HepG2 (cell line): ENCODE measurements around the gene MSMP. TPM values are rescaled to one million over a fixed set of nuclear protein-coding genes. Genes with fewer than 3 reads are reported as not detected.

Experiments
- ATAC-seq: fragments of 200-7000 bp; cut with Tn5 transposase; 3 replicates; pipeline ENCODE4 v1.9.1; 2020; ENCODE audit warnings: mild to moderate bottlenecking, moderate library complexity
- BruUV-seq: library from RNA; stranded (reverse); fragments of 400-500 nt; replicated peaks from 2 replicates; lab custom pipeline; 2021; lab: Mats Ljungman, UMichigan
- CTCF ChIA-PET: fragments of 300-600 bp; formaldehyde crosslinking; extraction: SDS; loops from one replicate; lab custom pipeline; 2021; ENCODE audit warnings: low total read pairs, inconsistent platforms, low intra/inter-chr PET ratio; lab: Yijun Ruan, JAX
- POLR2A ChIA-PET: fragments of 350-600 bp; sonication (Branson Sonifier 250); formaldehyde crosslinking; loops from one replicate; lab custom pipeline; 2020; ENCODE audit warnings: antibody characterized with exemption, inconsistent platforms; lab: Yijun Ruan, JAX
- DNase-seq: peaks from one replicate; pipeline ENCODE4 v3.0.0-alpha.2; 2015; ENCODE audit warnings: low spot score
- FAIRE-seq: peaks from 3 replicates; lab custom pipeline; 2011; peaks lifted over from hg19 to GRCh38; lab: Jason Lieb, UNC
- H2AFZ ChIP-seq: one replicate; pipeline ENCODE4 v1.6.1; 2011; ENCODE audit warnings: low read length, inconsistent platforms
- H3K27ac ChIP-seq: fragments of 300-600 bp; 3 replicates; pipeline ENCODE4 v1.8.0; 2011; ENCODE audit warnings: mixed run types, mild to moderate bottlenecking, mixed read lengths, low read length, inconsistent platforms; ENCODE audit not compliant: insufficient read depth; ENCODE audit errors: extremely low read length
- H3K27me3 ChIP-seq, 2 experiments: fragments of 200-600 bp in 1 of 2; 2 replicates in 1 of 2; 3 replicates in 1 of 2; pipeline versions ENCODE4 v1.6.0 to v1.8.0; 2011; ENCODE audit warnings: low read length in 2 of 2, mild to moderate bottlenecking in 2 of 2, moderate library complexity in 2 of 2, inconsistent platforms in 1 of 2; ENCODE audit not compliant: insufficient read depth in 2 of 2, control insufficient read depth in 1 of 2
- H3K36me3 ChIP-seq, 2 experiments: fragments of 200-600 bp in 1 of 2; replicated peaks in 1 of 2; 2 replicates in 1 of 2; 3 replicates in 1 of 2; pipeline versions ENCODE4 v1.5.1 to v1.8.0; 2011; ENCODE audit warnings: low read length in 2 of 2, inconsistent platforms in 1 of 2; ENCODE audit not compliant: insufficient read depth in 2 of 2, control insufficient read depth in 1 of 2
- H3K4me1 ChIP-seq: 2 replicates; pipeline ENCODE4 v1.5.1; 2012; ENCODE audit warnings: low read length, inconsistent platforms; ENCODE audit not compliant: insufficient read depth
- H3K4me2 ChIP-seq: 2 replicates; pipeline ENCODE4 v1.6.0; 2011; ENCODE audit warnings: low read depth, low read length, inconsistent platforms
- H3K4me3 ChIP-seq, 3 experiments: fragments of 200-600 bp in 1 of 3; sonication (generic), shearing (Covaris generic) in 1 of 3; replicated peaks in 1 of 3; 2 replicates each; pipeline ENCODE4 v1.5.1; 2011 to 2016; ENCODE audit warnings: low read length in 3 of 3, inconsistent platforms in 2 of 3, low read depth in 2 of 3, mild to moderate bottlenecking in 2 of 3, control low read depth in 1 of 3, mixed read lengths in 1 of 3; ENCODE audit not compliant: insufficient read depth in 1 of 3
- H3K79me2 ChIP-seq: one replicate; pipeline ENCODE4 v1.6.1; 2011; ENCODE audit warnings: low read length, inconsistent platforms; ENCODE audit not compliant: insufficient read depth
- H3K9ac ChIP-seq: 2 replicates; pipeline ENCODE4 v1.6.0; 2011; ENCODE audit warnings: mild to moderate bottlenecking, low read depth, low read length, inconsistent platforms; ENCODE audit not compliant: insufficient read depth
- H3K9me3 ChIP-seq: 2 replicates; pipeline ENCODE4 v1.5.1; 2012; ENCODE audit warnings: mild to moderate bottlenecking, low read length
- H4K20me1 ChIP-seq: 2 replicates; pipeline ENCODE4 v1.6.0; 2011; ENCODE audit warnings: inconsistent platforms, mild to moderate bottlenecking, low read length, moderate library complexity; ENCODE audit not compliant: insufficient read depth
- CCDC6 ChIP-seq: sonication (generic); formaldehyde crosslinking; IDR thresholded peaks from 2 replicates; pipeline ENCODE4 v1.8.1; 2022; ENCODE audit warnings: mild to moderate bottlenecking, missing genetic modification reagents, moderate library complexity
- GLI4 ChIP-seq: sonication (generic); formaldehyde crosslinking; IDR thresholded peaks from 2 replicates; pipeline ENCODE4 v1.5.1; 2020; ENCODE audit warnings: missing genetic modification reagents, mild to moderate bottlenecking, moderate library complexity, borderline replicate concordance
- SAFB2 ChIP-seq: sonication (generic); formaldehyde crosslinking; IDR thresholded peaks from 2 replicates; pipeline ENCODE4 v1.5.1; 2020; ENCODE audit warnings: missing genetic modification reagents, low read depth, mild to moderate bottlenecking, borderline replicate concordance
- SNAI1 ChIP-seq: sonication (generic); formaldehyde crosslinking; IDR thresholded peaks from 2 replicates; pipeline ENCODE4 v1.5.0; 2020; ENCODE audit warnings: mild to moderate bottlenecking, missing genetic modification reagents, borderline replicate concordance
- SRSF9 ChIP-seq: fragments of 200-400 bp; formaldehyde crosslinking; IDR thresholded peaks from 2 replicates; pipeline ENCODE4 v1.6.1; 2018; ENCODE audit warnings: borderline replicate concordance, mild to moderate bottlenecking, low read depth, low read length; ENCODE audit not compliant: insufficient read depth, poor library complexity, severe bottlenecking
- TEAD3 ChIP-seq: optimal IDR thresholded peaks from 2 replicates; pipeline ENCODE3; 2016; ENCODE audit warnings: borderline replicate concordance
- ZBTB7A ChIP-seq: sonication (generic); formaldehyde crosslinking; IDR thresholded peaks from 2 replicates; pipeline ENCODE4 v1.8.0; 2022; ENCODE audit warnings: mild to moderate bottlenecking, missing genetic modification reagents
- ZNF83 ChIP-seq: sonication (generic); formaldehyde crosslinking; IDR thresholded peaks from 2 replicates; pipeline ENCODE4 v1.4.0; 2020; ENCODE audit warnings: missing genetic modification reagents, mild to moderate bottlenecking, borderline replicate concordance
- ZNF850 ChIP-seq: sonication (generic); formaldehyde crosslinking; conservative IDR thresholded peaks from 2 replicates; pipeline ENCODE4 v1.9.0; 2021; ENCODE audit warnings: mild to moderate bottlenecking, missing genetic modification reagents
- WGBS: methylation state at CpG from one replicate; pipeline ENCODE4 v1.1.6; 2017; ENCODE audit warnings: low lambda C conversion rate; 5-methylcytosine and 5-hydroxymethylcytosine counted together
- in situ Hi-C: cut with HindIII; loops from 2 replicates; pipeline ENCODE4 v1.10.0; 2017; ENCODE audit warnings: low pct_unique_long_range_greater_than_20kb; ENCODE audit not compliant: extremely low pct_ligation_motif_present
- intact Hi-C: fragments of 100-400 bp; cut with micrococcal nuclease; formaldehyde crosslinking; loops from one replicate; pipeline ENCODE4 v1.10.0; 2022; ENCODE audit not compliant: unreplicated experiment
- polyA plus RNA-seq, 8 experiments: library from polyadenylated mRNA; depleted of rRNA in 3 of 8; stranded (reverse) in 7 of 8; unstranded in 1 of 8; fragments of >200 nt; fragmentation: Illumina TruSeq in 4 of 8; extraction: Trizol in 4 of 8; gene quantifications; 2 replicates each; pipeline versions ENCODE4 v1.2.1 to v1.2.3, GENCODE V29; 2011 to 2016; ENCODE audit warnings: low read depth in 4 of 8, missing spikeins in 1 of 8, mixed read lengths in 1 of 8; ENCODE audit not compliant: insufficient read depth in 1 of 8
- total RNA-seq, 5 experiments: library from RNA; depleted of rRNA; stranded (reverse); fragments of >200 nt; fragmentation: Illumina TruSeq; extraction: Trizol; gene quantifications; 2 replicates each; pipeline ENCODE4 v1.2.3, GENCODE V29; 2016; ENCODE audit warnings: low read depth in 1 of 5
- TF ChIP-seq, protein P1 (sequence below), 2 experiments: sonication (generic) in 1 of 2; formaldehyde crosslinking in 1 of 2; IDR thresholded peaks; 2 replicates each; pipeline versions ENCODE4 v1.4.0 to v1.6.1; 2018 to 2020; ENCODE audit warnings: missing genetic modification reagents in 2 of 2, borderline replicate concordance in 1 of 2, low read depth in 1 of 2, mild to moderate bottlenecking in 1 of 2, missing biosample characterization in 1 of 2
- TF ChIP-seq, protein P2 (sequence below): sonication (generic); formaldehyde crosslinking; IDR thresholded peaks from 2 replicates; pipeline ENCODE4 v1.8.1; 2023; ENCODE audit warnings: missing genetic modification reagents, inconsistent platforms, borderline replicate concordance
- TF ChIP-seq, protein P3 (sequence below), 2 experiments: sonication (generic) in 1 of 2; formaldehyde crosslinking in 1 of 2; IDR thresholded peaks; 2 replicates each; pipeline versions ENCODE4 v1.6.1 to v1.9.0; 2014 to 2022; ENCODE audit warnings: antibody characterized with exemption in 1 of 2, borderline replicate concordance in 1 of 2, inconsistent platforms in 1 of 2, low read depth in 1 of 2, missing genetic modification reagents in 1 of 2

The MSMP gene
- total and polyA plus RNA-seq, 2 of the 13 experiments (the other 11 are each of a cell fraction or from before 2014, with no cell fraction given) = 0.24 to 0.46 TPM

- 2% methylated on average over 6 of the region's 14 CpGs for WGBS
- Histone ChIP-seq H4K20me1 (peaks cover 30% of the 10 kb centered on the region), H3K4me1 (peaks cover 46% of the 10 kb centered on the region), H3K9ac (peak overlapping the region; percentile 86), H3K4me3 (peak overlapping the region; percentile 92 to 98 (median 92)), H3K27me3 (no peaks in the 10 kb centered on the region; a peak in 1 of 5 replicates), H3K9me3 (no peaks in the 10 kb centered on the region), H3K79me2 (peaks cover 49% of the 10 kb centered on the region), H3K27ac (peak overlapping the region; percentile 95), H2AFZ (no peak overlapping the region), H3K4me2 (peak overlapping the region; percentile 98), H3K36me3 (peaks cover 16 to 39% of the 10 kb centered on the region in 2 experiments)
- BruUV-seq = TSS peak; percentile 77
- CTCF ChIA-PET = no interaction called here
- in situ Hi-C loops (no loop called here), intact Hi-C loops (loop anchor here (1.0 to 10.0 kb wide), 5 partner anchors 16 to 238 kb away; partner anchors contain the start of genes CCDC107, FAM221B, GBA2 and RGP1)
- DNase-seq (peak; percentile 60), ATAC-seq (peak; percentile 26), FAIRE-seq (peak; percentile 8)
- POLR2A ChIA-PET = interaction anchor here (1.0 to 4.1 kb wide), 16 partner anchors 8 to 244 kb away, joined by 3 to 102 read pairs (median 12); partner anchors contain the start of genes ARHGEF39, CCDC107, GBA2 and HINT2
- TF ChIP-seq ZBTB7A (CRISPR knock-in tag) (no peak), GLI4 (CRISPR knock-in tag) (no peak), ZNF850 (CRISPR knock-in tag) (0 out of 2 replicates have a peak, but pooled peaks have one; percentile 17), SAFB2 (CRISPR knock-in tag) (no peak), SRSF9 (no peak), TEAD3 (CRISPR knock-in tag) (peak; percentile 49), CCDC6 (CRISPR knock-in tag) (0 out of 2 replicates have a peak, but pooled peaks have one; percentile 12), SNAI1 (CRISPR knock-in tag) (no peak), ZNF83 (no peak)
- TF ChIP-seq, protein P1, sequence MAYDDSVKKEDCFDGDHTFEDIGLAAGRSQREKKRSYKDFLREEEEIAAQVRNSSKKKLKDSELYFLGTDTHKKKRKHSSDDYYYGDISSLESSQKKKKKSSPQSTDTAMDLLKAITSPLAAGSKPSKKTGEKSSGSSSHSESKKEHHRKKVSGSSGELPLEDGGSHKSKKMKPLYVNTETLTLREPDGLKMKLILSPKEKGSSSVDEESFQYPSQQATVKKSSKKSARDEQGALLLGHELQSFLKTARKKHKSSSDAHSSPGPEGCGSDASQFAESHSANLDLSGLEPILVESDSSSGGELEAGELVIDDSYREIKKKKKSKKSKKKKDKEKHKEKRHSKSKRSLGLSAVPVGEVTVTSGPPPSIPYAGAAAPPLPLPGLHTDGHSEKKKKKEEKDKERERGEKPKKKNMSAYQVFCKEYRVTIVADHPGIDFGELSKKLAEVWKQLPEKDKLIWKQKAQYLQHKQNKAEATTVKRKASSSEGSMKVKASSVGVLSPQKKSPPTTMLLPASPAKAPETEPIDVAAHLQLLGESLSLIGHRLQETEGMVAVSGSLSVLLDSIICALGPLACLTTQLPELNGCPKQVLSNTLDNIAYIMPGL (CRISPR knock-in tag; IDR thresholded peaks at IDR 0.05; ENCODE audit: borderline replicate concordance in 1 of 2, low read depth in 1 of 2) = no peak
- TF ChIP-seq, protein P2, sequence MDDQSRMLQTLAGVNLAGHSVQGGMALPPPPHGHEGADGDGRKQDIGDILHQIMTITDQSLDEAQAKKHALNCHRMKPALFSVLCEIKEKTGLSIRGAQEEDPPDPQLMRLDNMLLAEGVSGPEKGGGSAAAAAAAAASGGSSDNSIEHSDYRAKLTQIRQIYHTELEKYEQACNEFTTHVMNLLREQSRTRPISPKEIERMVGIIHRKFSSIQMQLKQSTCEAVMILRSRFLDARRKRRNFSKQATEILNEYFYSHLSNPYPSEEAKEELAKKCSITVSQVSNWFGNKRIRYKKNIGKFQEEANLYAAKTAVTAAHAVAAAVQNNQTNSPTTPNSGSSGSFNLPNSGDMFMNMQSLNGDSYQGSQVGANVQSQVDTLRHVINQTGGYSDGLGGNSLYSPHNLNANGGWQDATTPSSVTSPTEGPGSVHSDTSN (CRISPR knock-in tag) = no peak
- TF ChIP-seq, protein P3, sequence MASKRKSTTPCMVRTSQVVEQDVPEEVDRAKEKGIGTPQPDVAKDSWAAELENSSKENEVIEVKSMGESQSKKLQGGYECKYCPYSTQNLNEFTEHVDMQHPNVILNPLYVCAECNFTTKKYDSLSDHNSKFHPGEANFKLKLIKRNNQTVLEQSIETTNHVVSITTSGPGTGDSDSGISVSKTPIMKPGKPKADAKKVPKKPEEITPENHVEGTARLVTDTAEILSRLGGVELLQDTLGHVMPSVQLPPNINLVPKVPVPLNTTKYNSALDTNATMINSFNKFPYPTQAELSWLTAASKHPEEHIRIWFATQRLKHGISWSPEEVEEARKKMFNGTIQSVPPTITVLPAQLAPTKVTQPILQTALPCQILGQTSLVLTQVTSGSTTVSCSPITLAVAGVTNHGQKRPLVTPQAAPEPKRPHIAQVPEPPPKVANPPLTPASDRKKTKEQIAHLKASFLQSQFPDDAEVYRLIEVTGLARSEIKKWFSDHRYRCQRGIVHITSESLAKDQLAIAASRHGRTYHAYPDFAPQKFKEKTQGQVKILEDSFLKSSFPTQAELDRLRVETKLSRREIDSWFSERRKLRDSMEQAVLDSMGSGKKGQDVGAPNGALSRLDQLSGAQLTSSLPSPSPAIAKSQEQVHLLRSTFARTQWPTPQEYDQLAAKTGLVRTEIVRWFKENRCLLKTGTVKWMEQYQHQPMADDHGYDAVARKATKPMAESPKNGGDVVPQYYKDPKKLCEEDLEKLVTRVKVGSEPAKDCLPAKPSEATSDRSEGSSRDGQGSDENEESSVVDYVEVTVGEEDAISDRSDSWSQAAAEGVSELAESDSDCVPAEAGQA (IDR thresholded peaks at IDR 0.05; ENCODE audit: low read depth) = no peak
- TF ChIP-seq, protein P3 (CRISPR knock-in tag; IDR thresholded peaks at IDR 0.05; ENCODE audit: borderline replicate concordance) = no peak
Measured at GRCh38 chr9:35732800-35733541, 21.1 kb downstream of the MSMP start.
